Caco-2 (cell line): ENCODE results near the gene PTPRN2. TPM values are rescaled to one million over a fixed set of nuclear protein-coding genes. Genes with fewer than 3 reads are reported as not detected.

Experiments used
- BruUV-seq: library from RNA; stranded (reverse); fragments of 400-500 nt; replicated peaks from 2 replicates; lab custom pipeline; 2021; lab: Mats Ljungman, UMichigan
- CTCF ChIA-PET: fragments of 300-600 bp; sonication (Branson Sonifier 250); formaldehyde crosslinking; loops from one replicate; lab custom pipeline; 2022; ENCODE audit warnings: antibody characterized with exemption; lab: Charles Lee
- POLR2A ChIA-PET: fragments of 300-600 bp; sonication (Branson Sonifier 250); formaldehyde crosslinking; loops from one replicate; lab custom pipeline; 2022; ENCODE audit warnings: antibody characterized with exemption; lab: Charles Lee
- DNase-seq, 2 experiments: peaks; one replicate each; pipeline versions ENCODE4 v3.0.0 to v3.0.0-alpha.2; 2020 to 2022
- H3K27me3 ChIP-seq: replicated peaks from 2 replicates; pipeline ENCODE4 v1.6.0; 2011; ENCODE audit warnings: low read length; ENCODE audit not compliant: control insufficient read depth, insufficient read depth
- H3K36me3 ChIP-seq: 2 replicates; pipeline ENCODE4 v1.5.1; 2011; ENCODE audit warnings: low read length; ENCODE audit not compliant: control insufficient read depth, insufficient read depth
- H3K4me1 ChIP-seq: fragments of 250-450 bp; sonication (Bioruptor Pico); 2 replicates; pipeline ENCODE4 v1.5.1; 2020; ENCODE audit warnings: mild to moderate bottlenecking
- H3K4me3 ChIP-seq: 2 replicates; pipeline ENCODE4 v1.5.1; 2011; ENCODE audit warnings: low read depth, mild to moderate bottlenecking, control low read depth, low read length
- H3K9me3 ChIP-seq: fragments of 250-450 bp; sonication (Bioruptor Pico); 2 replicates; pipeline ENCODE4 v1.5.1; 2020; ENCODE audit warnings: mild to moderate bottlenecking, moderate library complexity
- H3K27ac Mint-ChIP-seq: one replicate; pipeline ENCODE4 v1.8.0; 2022; ENCODE audit warnings: mixed read lengths; ENCODE audit not compliant: unreplicated experiment
- H3K27me3 Mint-ChIP-seq: one replicate; pipeline ENCODE4 v1.8.0; 2022; ENCODE audit warnings: mixed read lengths; ENCODE audit not compliant: insufficient read depth, unreplicated experiment
- H3K36me3 Mint-ChIP-seq: one replicate; pipeline ENCODE4 v1.8.0; 2022; ENCODE audit warnings: mild to moderate bottlenecking, mixed read lengths; ENCODE audit not compliant: insufficient read depth, unreplicated experiment
- H3K4me1 Mint-ChIP-seq: one replicate; pipeline ENCODE4 v1.8.0; 2022; ENCODE audit warnings: low read depth, mixed read lengths; ENCODE audit not compliant: unreplicated experiment
- H3K4me3 Mint-ChIP-seq: one replicate; pipeline ENCODE4 v1.8.0; 2022; ENCODE audit warnings: mild to moderate bottlenecking, moderate library complexity, mixed read lengths; ENCODE audit not compliant: unreplicated experiment
- H3K9me3 Mint-ChIP-seq: one replicate; pipeline ENCODE4 v1.8.0; 2022; ENCODE audit warnings: mixed read lengths; ENCODE audit not compliant: unreplicated experiment
- CTCF ChIP-seq, 2 experiments: fragments of 200-600 bp in 1 of 2; IDR thresholded peaks; 1 replicate in 1 of 2; 2 replicates in 1 of 2; pipeline versions ENCODE4 v1.5.1 to v1.8.0; 2011 to 2022; ENCODE audit warnings: antibody characterized with exemption in 1 of 2, control low read depth in 1 of 2, inconsistent platforms in 1 of 2, low read depth in 1 of 2, low read length in 1 of 2, mild to moderate bottlenecking in 1 of 2, moderate library complexity in 1 of 2; ENCODE audit not compliant: insufficient read depth in 1 of 2, severe bottlenecking in 1 of 2, unreplicated experiment in 1 of 2
- intact Hi-C: fragments of 100-400 bp; cut with micrococcal nuclease; formaldehyde crosslinking; loops from one replicate; pipeline ENCODE4 v1.10.0; 2022; ENCODE audit not compliant: unreplicated experiment
- total RNA-seq: library from RNA; stranded (reverse); gene quantifications from 2 replicates; pipeline ENCODE4 v1.2.3, GENCODE V29; 2022

The PTPRN2 gene
- total RNA-seq, 1 experiment from 2014 or later = 1.4 TPM

- H3K4me1 Mint-ChIP-seq = no peaks in the 10 kb centered on the region
- POLR2A ChIA-PET = no interaction called here
- no TSS peak for BruUV-seq
These were observed 678.3 kb downstream of the PTPRN2 start for GRCh38 chr7:157909370-157909769.

GRCh38 chr7:157908006-157908782 is 679.4 kb downstream of the PTPRN2 start:
- Histone ChIP-seq H3K36me3 (no peaks in the 10 kb centered on the region), H3K9me3 (no peaks in the 10 kb centered on the region), H3K27me3 (no peaks in the 10 kb centered on the region), H3K4me3 (no peak overlapping the region), H3K4me1 (no peaks in the 10 kb centered on the region)
- CTCF ChIA-PET = no interaction called here
- Mint-ChIP-seq H3K4me3 (no peak overlapping the region), H3K4me1 (no peaks in the 10 kb centered on the region), H3K9me3 (no peaks in the 10 kb centered on the region), H3K27ac (no peak overlapping the region), H3K36me3 (no peaks in the 10 kb centered on the region), H3K27me3 (no peaks in the 10 kb centered on the region)
- DNase-seq = no peak
- TF ChIP-seq CTCF (IDR thresholded peaks at IDR 0.05; ENCODE audit: insufficient read depth in 1 of 2, low read depth in 1 of 2, low read length in 1 of 2, severe bottlenecking in 1 of 2, unreplicated experiment in 1 of 2) = no peak
- intact Hi-C loops = no loop called here
- no TSS peak for BruUV-seq
- POLR2A ChIA-PET = no interaction called here

More at GRCh38 chr7:157909370-157909769, 678.3 kb downstream of the PTPRN2 start:
- intact Hi-C loops = no loop called here
- H3K27ac Mint-ChIP-seq = no peak overlapping the region
- no peak for DNase-seq
- no peak for TF ChIP-seq CTCF (IDR thresholded peaks at IDR 0.05; ENCODE audit: insufficient read depth in 1 of 2, low read depth in 1 of 2, low read length in 1 of 2, severe bottlenecking in 1 of 2, unreplicated experiment in 1 of 2)
- no peak overlapping the region for H3K4me3 Mint-ChIP-seq
- peaks cover 2% of the 10 kb centered on the region for H3K9me3 Mint-ChIP-seq
- CTCF ChIA-PET = no interaction called here
- no peaks in the 10 kb centered on the region for H3K4me1 ChIP-seq
- no peaks in the 10 kb centered on the region for H3K27me3 Mint-ChIP-seq
- no peaks in the 10 kb centered on the region for H3K27me3 ChIP-seq
- H3K36me3 Mint-ChIP-seq = no peaks in the 10 kb centered on the region
- H3K36me3 ChIP-seq = no peaks in the 10 kb centered on the region
- no peaks in the 10 kb centered on the region for H3K9me3 ChIP-seq
- no peak overlapping the region for H3K4me3 ChIP-seq

- Histone ChIP-seq H3K36me3 (no peaks in the 10 kb centered on the region), H3K4me1 (no peaks in the 10 kb centered on the region), H3K27me3 (no peaks in the 10 kb centered on the region), H3K4me3 (no peak overlapping the region), H3K9me3 (no peaks in the 10 kb centered on the region)
- POLR2A ChIA-PET = no interaction called here
- Mint-ChIP-seq H3K36me3 (peaks cover 6% of the 10 kb centered on the region), H3K27ac (no peak overlapping the region), H3K4me3 (no peak overlapping the region), H3K4me1 (no peaks in the 10 kb centered on the region), H3K27me3 (no peaks in the 10 kb centered on the region), H3K9me3 (no peaks in the 10 kb centered on the region)
- CTCF ChIA-PET = no interaction called here
- DNase-seq = no peak
- TF ChIP-seq CTCF (IDR thresholded peaks at IDR 0.05; ENCODE audit: insufficient read depth in 1 of 2, low read depth in 1 of 2, low read length in 1 of 2, severe bottlenecking in 1 of 2, unreplicated experiment in 1 of 2) = no peak
- intact Hi-C loops = no loop called here
- BruUV-seq = no TSS peak
These were observed 680.5 kb downstream of the PTPRN2 start for GRCh38 chr7:157907091-157907490.
